ENCODE results near the gene OSBPL10.

- no peak for TF ChIP-seq MAX (IDR thresholded peaks at IDR 0.05)
- TF ChIP-seq ATOH8 (CRISPR knock-in tag; IDR thresholded peaks at IDR 0.05; ENCODE audit: low read depth) = no peak
- no peak for TF ChIP-seq CTCF (IDR thresholded peaks at IDR 0.05)
- TF ChIP-seq POLR2A (IDR thresholded peaks at IDR 0.05; ENCODE audit: low read length) = no peak
- TF ChIP-seq RCOR1 (IDR thresholded peaks at IDR 0.05; ENCODE audit: low read depth, low read length) = no peak
- no peak for TF ChIP-seq HDAC2 (IDR thresholded peaks at IDR 0.05)
- TF ChIP-seq MYC (IDR thresholded peaks at IDR 0.05; ENCODE audit: borderline replicate concordance, low read length) = no peak
- no peak for TF ChIP-seq USF2 (IDR thresholded peaks at IDR 0.05)
- no peak for TF ChIP-seq REST (IDR thresholded peaks at IDR 0.05)
- no peak for TF ChIP-seq CHD4 (IDR thresholded peaks at IDR 0.05; ENCODE audit: borderline replicate concordance)
- no peak for TF ChIP-seq POLR2AphosphoS2 (conservative IDR thresholded peaks at IDR 0.05; ENCODE audit: low read length)
Observed at GRCh38 chr3:31671451-31671850, 309.6 kb downstream of the OSBPL10 start.

Measured in A549 (cell line).